Effector CD4-positive, alpha-beta T cell (primary cell): Measurements from ENCODE around the gene HAPLN2.

Experiments used
- DNase-seq: peaks from one replicate; pipeline ENCODE4 v3.0.0-alpha.2; 2020

The HAPLN2 gene

DNA sequence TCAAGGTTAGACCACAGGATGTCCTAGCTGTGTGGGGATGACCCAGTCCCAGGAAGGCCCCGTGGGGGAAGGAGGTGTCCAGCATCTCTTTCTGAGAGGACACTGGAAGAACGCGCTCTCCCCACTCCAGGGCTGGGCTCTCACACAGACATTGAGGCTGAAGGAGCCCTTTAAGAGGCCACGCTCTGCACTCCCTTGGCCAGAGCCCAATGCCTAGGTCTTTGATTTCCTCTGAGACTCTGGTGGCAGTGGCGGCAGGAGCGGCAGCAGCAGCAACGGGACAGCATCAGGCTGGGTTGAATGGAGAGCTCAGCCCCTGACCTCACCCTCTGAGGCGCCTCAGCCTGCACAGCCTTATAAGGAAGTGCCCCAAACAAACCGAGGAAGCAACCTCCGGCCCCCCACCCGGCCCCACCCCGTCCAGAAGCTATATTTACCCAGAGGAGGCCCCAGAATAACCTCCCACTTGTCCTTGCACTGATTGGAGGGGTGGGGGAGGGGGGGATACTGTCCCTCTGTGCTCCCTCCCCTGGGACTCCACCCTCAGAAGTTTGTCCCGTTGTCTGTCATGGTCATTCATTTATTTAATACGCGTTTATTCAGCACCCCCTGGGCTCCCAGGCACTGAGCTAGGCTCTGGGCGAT, 45.7 kb downstream of the HAPLN2 start:
- no peak for DNase-seq

DNA sequence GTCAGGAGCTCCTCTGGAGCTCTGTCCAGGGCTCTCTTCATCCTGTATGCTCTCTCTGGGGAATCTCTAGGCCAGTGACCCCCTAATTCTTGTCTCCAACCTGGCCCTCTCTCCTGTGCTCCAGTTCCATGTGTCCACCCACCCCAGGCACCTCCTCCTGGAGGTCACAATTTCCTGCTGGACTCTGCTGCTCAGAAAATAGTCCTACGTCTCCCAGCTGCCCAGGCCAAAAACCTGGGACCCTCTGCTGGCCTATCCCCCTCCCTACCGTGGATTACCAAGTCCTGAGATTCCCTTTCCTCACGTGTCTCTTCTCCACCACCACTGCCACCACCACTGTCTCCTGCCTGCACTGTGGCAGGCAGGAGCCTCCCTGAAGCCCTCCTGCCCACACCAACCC, 46.3 kb downstream of the HAPLN2 start:
- DNase-seq, result no peak

DNA sequence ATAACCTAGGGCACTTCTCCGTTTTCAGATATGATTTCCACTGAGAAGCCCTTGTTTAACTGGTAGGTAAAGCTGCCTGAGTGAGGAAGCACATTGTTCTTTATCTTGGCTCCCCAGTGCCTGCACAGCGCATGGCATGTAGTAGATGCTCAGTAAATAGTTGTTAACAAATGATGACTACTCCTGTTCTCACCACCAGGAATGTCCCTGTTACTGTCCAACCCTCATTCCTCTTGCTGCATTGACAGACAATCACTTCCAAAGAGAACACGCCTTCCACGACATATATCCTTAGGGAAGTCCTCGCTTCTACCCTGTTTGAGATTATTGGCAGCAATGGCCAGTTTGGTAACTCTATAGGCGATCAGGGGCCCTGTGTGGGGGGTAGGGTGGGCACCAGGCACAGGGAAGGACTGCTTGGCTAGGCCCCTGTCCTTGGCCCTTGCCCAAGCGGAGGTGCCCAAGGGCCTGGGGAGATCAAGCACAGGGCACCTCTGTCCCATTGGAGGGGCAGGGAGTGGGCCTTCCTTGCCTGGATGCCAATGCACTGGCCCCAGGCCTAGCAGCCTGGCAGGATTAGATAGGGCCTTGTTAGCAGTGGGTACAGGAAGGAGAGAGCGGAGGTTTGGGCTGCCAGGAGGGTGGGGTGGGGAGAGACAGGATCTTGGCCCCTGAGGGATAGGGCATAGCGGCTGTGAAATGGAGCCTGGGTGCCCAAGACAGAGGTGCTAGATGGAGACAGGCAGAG, 47.8 kb downstream of the HAPLN2 start:
- DNase-seq, result no peak

DNA sequence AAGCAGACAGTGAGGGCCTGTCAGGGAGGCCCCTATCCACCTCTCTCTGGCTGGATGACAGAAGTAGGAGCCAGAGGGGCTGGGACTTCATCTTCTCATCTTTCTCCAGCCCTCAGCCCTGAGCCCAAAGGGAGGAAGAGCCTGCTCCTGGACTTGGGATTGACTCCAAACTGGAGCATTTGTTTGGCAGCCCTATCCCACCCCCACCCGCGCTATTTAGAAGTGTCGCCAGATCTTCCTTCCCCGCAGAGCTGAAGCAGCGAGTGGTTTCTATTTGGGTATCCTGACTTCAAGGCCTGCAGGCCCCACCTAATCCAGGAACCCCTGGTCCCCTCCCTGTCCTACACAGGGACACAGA, 48.4 kb downstream of the HAPLN2 start:
- DNase-seq, result no peak

DNA sequence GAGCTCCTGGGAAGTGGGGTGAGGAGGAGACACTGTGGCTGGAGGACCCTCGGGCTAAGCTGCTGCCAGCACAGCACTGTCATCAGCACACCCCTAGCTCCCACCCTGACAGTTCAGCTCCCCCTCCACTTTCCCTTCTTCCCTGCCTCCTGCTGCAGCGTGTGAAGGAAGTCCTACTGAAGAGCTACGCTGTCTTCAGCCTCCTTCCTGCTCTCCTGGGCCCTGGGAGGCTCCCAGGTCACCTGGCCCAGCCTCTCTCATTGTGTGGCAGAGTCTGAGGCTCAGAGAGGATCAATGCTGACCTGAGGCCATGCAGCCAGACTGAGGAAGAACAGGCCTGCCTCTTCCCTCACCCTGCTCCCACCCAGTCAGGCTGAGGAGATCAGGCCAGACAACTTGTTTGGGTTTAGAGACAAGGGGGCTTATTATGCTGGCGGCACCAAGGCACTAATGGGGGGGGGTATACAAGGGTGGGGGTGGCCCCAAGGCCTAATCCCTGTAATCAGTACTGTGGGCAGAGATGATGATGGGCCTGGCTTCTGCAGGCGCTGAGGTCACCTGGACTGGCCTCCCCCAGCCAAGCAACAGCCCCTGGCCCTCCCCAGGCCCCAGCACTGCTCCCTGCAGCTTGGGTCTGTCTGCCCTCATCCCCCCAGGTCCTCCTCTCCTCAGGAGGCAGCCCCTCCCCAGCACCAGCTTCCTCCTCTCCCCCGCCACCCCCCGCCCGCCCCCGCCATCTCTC, 48.9 kb downstream of the HAPLN2 start:
- no peak for DNase-seq

DNA sequence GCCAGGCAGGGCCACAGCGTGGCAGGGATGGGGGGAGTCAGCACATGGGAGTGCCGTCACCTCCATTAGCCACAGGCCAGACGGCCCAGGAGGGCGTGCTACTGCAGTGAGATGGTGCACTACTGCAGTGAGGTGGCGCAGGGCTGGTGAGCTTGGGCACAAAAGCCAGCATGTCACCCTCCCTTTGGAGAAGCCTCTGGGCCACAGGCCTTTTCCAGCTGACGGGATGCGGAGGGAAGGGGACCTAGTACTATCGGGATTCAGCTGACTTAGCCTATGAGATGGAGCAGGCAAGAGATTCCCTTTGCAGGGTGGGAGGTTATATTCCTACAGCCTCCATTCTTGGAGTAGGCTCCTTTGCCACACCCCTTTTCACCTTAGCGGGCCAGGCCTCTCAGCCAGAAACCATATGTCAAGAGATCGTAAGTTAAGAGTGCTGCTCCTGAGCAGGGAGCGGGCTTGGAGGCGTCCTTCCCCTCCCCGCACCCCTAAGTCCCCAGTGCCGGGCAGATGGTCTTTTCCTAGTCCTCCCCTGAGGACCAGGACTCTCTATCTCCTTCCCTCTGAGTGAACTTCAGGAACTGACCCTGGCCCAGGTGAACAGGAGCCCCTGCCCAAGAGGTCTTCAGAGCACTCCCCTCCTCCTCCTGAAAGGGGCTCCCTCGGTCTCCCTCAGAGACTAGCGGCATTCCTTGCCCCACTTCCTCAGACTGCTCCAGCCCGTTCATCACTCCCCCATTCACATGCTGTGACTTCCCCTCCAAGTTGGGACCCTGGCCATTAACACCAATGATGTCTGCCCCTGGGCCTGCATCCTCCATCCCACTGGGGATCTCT, 49.8 kb downstream of the HAPLN2 start:
- no peak for DNase-seq

DNA sequence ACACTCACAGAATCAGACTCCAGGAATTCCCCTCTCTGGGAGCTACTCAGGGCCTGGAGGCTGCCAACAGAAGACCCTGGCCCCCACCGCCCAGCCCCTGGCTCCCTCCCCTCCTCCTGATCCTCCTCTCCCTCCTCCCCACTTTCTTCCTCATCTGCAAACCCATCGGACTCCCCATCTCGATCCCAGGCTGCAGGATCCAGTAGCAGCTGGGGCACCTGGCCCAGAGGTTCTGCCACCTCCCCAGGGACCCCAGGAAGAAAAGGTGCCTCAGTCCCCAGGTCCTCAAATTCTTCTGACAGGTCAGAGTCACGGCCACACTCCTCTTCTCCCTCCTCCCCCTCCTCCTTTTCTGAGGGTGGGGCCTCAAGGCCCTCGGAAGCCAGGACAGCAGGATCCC, 50.6 kb downstream of the HAPLN2 start:
- no peak for DNase-seq

DNA sequence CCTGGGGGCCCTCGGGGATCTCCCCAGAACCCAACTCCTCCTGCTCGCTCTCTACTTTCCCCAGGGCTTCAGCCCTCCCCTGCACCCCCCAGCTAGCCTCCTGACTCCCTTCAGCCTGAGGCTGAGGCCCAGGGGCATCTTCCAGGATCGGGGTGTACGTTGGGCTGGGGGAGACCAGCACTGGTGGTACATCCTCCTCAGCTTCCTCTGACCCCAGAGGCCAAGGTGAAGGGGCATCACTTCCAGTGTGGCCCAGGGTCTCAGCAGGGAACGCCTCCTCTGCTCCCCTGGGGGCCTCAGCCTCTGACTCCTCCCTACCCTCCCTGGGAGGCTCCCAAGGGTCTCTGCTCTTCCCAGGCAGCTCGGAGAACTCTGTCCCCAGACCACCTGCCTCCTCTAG, 51.1 kb downstream of the HAPLN2 start:
- DNase-seq, result no peak

DNA sequence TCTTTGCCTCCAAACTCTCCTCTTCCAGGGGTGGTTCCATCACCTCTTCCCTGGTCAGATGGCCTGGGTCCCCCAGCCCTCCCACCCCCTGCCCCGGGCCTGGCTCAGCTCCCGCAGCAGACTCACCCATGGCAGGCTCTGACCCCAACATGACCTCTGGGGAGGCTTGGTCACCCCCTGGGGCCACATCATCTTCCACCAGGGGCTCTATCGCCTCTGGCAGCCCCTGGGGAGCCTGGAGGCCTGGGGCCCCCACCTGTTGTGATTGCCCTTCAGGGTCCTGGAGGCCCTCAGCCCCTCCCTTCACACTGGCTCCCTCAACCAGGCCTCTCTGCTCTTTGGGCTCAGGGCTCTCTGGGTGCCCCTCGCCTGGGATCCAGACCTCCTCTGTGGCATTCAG, 51.6 kb downstream of the HAPLN2 start:
- no peak for DNase-seq

DNA sequence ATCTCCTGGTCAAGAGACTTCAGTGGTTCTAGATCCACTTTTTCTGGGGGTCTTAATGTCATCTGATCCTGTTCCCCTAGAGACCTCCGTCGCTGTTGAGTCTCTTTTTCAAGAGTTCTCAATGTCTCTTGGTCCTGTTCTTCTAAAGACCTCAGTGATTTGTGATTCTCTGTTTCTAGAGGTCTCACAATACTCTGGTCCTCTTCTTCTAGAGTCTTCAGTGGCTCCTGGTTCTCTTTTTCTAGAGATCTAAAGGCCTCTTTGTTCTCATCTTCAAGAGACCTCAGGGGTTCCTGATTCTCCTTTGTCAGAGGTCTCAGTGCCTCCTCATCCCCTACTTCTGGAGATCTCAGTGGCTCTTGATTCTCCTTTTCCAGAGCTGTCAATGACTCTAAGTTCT, 52.6 kb downstream of the HAPLN2 start:
- no peak for DNase-seq

DNA sequence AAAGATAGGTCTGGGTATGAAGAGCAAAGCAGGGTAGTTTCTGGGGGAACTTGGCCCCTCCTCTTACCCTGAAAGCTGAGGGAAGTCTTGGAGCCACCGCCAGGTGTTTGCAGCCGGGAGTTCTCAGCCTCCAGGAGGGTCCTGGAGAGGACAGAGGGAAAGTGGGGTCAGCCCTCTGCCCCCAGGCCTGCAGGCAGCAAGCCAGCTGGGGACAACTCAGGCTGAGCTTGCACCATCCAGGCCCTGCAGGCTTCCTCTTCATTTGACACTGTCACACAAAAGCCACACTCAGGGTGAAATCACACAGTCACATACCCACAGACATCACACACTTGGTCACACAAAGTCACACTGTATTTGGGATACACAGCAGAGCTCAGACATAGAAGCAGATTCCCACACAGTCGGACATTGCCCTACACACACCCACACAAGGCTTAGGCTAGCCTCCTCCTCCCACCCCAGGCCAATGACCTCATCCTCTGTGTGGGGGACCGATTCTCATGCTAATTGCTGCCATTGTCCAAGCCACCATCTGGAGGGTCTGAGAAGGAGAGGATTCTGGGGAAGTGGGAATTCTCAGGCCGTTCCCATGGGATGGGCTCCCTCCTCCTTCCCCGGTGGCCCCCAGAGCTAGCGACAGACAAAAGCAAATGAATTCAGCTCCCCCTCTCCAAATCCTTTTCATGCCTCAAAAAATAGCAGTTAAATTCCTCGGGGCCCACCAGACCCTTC, 54.3 kb downstream of the HAPLN2 start:
- no peak for DNase-seq
